Measurements from ENCODE around the gene SHD. TPM values are rescaled to one million over a fixed set of nuclear protein-coding genes. Genes with fewer than 3 reads are reported as not detected.

The SHD gene
- total and polyA plus RNA-seq, 2 of the 4 experiments (the other 2 are of a cell fraction) = not detected

GRCh38 chr19:4326837-4327251, 47.8 kb downstream of the SHD start:
- dilution Hi-C loops (cut with HindIII; ENCODE audit: low sequenced_read_pairs, unreplicated experiment) = no loop called here
- Histone ChIP-seq H3K9me3 (ENCODE audit: control insufficient read depth, insufficient read depth, low read length) (no peaks in the 10 kb centered on the region), H4K91ac (ENCODE audit: insufficient read depth, low read depth, low read length) (no peak overlapping the region), H3K23ac (ENCODE audit: low read depth, low read length) (no peak overlapping the region), H2BK5ac (ENCODE audit: low read depth, low read length, poor library complexity, severe bottlenecking) (no peak overlapping the region), H3K4ac (ENCODE audit: low read depth, low read length) (no peak overlapping the region), H3K9ac (ENCODE audit: low read depth, low read length) (no peak overlapping the region), H3K56ac (ENCODE audit: extremely low read depth, insufficient read depth, low read length) (no peak overlapping the region), H3K4me1 (ENCODE audit: control insufficient read depth, insufficient read depth, low read length) (no peaks in the 10 kb centered on the region), H4K20me1 (ENCODE audit: insufficient read depth, low read length) (no peaks in the 10 kb centered on the region), H2AK5ac (ENCODE audit: low read depth, low read length) (no peak overlapping the region), H2BK120ac (ENCODE audit: low read depth, low read length) (no peak overlapping the region), H4K8ac (ENCODE audit: low read depth in 2 of 2, low read length in 2 of 2) (no peak overlapping the region; a peak in 1 of 4 replicates), H3K36me3 (ENCODE audit: control insufficient read depth, insufficient read depth, low read length) (no peaks in the 10 kb centered on the region), H3K4me2 (ENCODE audit: low read depth, low read length) (peak overlapping the region; percentile 65), H4K5ac (ENCODE audit: low read depth, low read length) (no peak overlapping the region), H3K9me1 (ENCODE audit: insufficient read depth, low read length) (no peaks in the 10 kb centered on the region), H3K4me3 (ENCODE audit: insufficient read depth, low read depth, low read length) (no peak overlapping the region), H3K14ac (replicated peaks; ENCODE audit: low read depth, low read length) (no peak overlapping the region), H3K27ac (ENCODE audit: insufficient read depth, low read length) (no peak overlapping the region), H3K18ac (ENCODE audit: low read depth, low read length) (no peak overlapping the region), H2AFZ (replicated peaks; ENCODE audit: low read length, poor library complexity) (peak overlapping the region; percentile 84), H2BK15ac (ENCODE audit: low read depth, low read length) (no peak overlapping the region), H3K79me1 (ENCODE audit: low read depth in 1 of 2, low read length in 2 of 2) (no peaks in the 10 kb centered on the region), H2BK20ac (ENCODE audit: low read depth, low read length) (no peak overlapping the region), H3K27me3 (ENCODE audit: control insufficient read depth, insufficient read depth, low read length) (no peaks in the 10 kb centered on the region; the same call in 1 of the 2 replicates), H2AK9ac (replicated peaks; ENCODE audit: low read depth, low read length, poor library complexity) (peak overlapping the region; percentile 22)
- intact Hi-C loops (cut with micrococcal nuclease) = no loop called here
- no TSS peak for BruUV-seq (replicated peaks)
- ChIA-PET POLR2A (ENCODE audit: unreplicated experiment) (no interaction called here), CTCF (no interaction called here)
- DNase-seq = no peak
- TF ChIP-seq CTCF (conservative IDR thresholded peaks at IDR 0.05; ENCODE audit: low read depth, low read length) (no peak), CHD1 (IDR thresholded peaks at IDR 0.05; ENCODE audit: low read depth, low read length) (no peak), USF2 (IDR thresholded peaks at IDR 0.05; ENCODE audit: low read depth, low read length) (no peak), BHLHE40 (IDR thresholded peaks at IDR 0.05; ENCODE audit: low read depth, low read length) (no peak), RCOR1 (IDR thresholded peaks at IDR 0.05; ENCODE audit: insufficient replicate concordance, low read length) (no peak), MAFK (IDR thresholded peaks at IDR 0.05; ENCODE audit: low read depth, low read length) (no peak), MXI1 (IDR thresholded peaks at IDR 0.05; ENCODE audit: borderline replicate concordance, low read depth, low read length) (no peak), RFX5 (IDR thresholded peaks at IDR 0.05; ENCODE audit: low read depth, low read length) (no peak), RAD21 (IDR thresholded peaks at IDR 0.05; ENCODE audit: low read length) (no peak), MAZ (IDR thresholded peaks at IDR 0.05; ENCODE audit: borderline replicate concordance, low read depth, low read length) (no peak), NFE2L2 (IDR thresholded peaks at IDR 0.05; ENCODE audit: low read depth, low read length) (no peak), FOS (IDR thresholded peaks at IDR 0.05; ENCODE audit: low read depth, low read length) (no peak), ELK1 (IDR thresholded peaks at IDR 0.05; ENCODE audit: borderline replicate concordance, low read depth, low read length) (no peak), CEBPB (IDR thresholded peaks at IDR 0.05; ENCODE audit: low read depth, low read length) (no peak), SMC3 (IDR thresholded peaks at IDR 0.05; ENCODE audit: low read depth, low read length) (no peak), POLR2A (IDR thresholded peaks at IDR 0.05; ENCODE audit: low read depth, low read length) (no peak)
- WGBS, 2 experiments (ENCODE audit: extremely low coverage in 2 of 2, insufficient read length in 1 of 2) = 9% methylated on average over 23 of the region's 33 CpGs; no CpG with 5 or more reads in 1 of the 2 experiments
- in situ Hi-C loops (cut with MboI; ENCODE audit: low sequenced_read_pairs) = no loop called here
- ATAC-seq (ENCODE audit: low read depth) = no peak
